H1 (cell line): ENCODE measurements around the gene MAST2.

ENCODE experiments used
- EP300 ChIP-seq, 2 experiments: IDR thresholded peaks; 1 replicate in 1 of 2; 2 replicates in 1 of 2; pipeline ENCODE4 v1.6.1; 2011 to 2012; ENCODE audit warnings: low read depth in 2 of 2, low read length in 2 of 2, mild to moderate bottlenecking in 2 of 2, borderline replicate concordance in 1 of 2, inconsistent platforms in 1 of 2, moderate library complexity in 1 of 2
- EZH2 ChIP-seq: fragments of 200-600 bp; sonication (generic); IDR thresholded peaks from 2 replicates; pipeline ENCODE4 v1.7.1; 2012; ENCODE audit warnings: low read depth, mild to moderate bottlenecking, moderate library complexity, low read length, inconsistent platforms; ENCODE audit not compliant: severe bottlenecking
- GTF2F1 ChIP-seq: IDR thresholded peaks from 2 replicates; pipeline ENCODE4 v1.6.1; 2012; ENCODE audit warnings: low read depth, low read length, improper control_type of control experiment, borderline replicate concordance
- JUN ChIP-seq: IDR thresholded peaks from 2 replicates; pipeline ENCODE4 v1.6.1; 2011; ENCODE audit warnings: low read depth, mild to moderate bottlenecking, improper control_type of control experiment, low read length
- JUND ChIP-seq: IDR thresholded peaks from 2 replicates; pipeline ENCODE4 v1.6.1; 2011; ENCODE audit warnings: mild to moderate bottlenecking, improper control_type of control experiment, low read length
- SIN3A ChIP-seq, 2 experiments: IDR thresholded peaks in 1 of 2; conservative IDR thresholded peaks in 1 of 2; 2 replicates each; pipeline ENCODE4 v1.6.1; 2011 to 2012; ENCODE audit warnings: low read length in 2 of 2, improper control_type of control experiment in 1 of 2, low read depth in 1 of 2, mild to moderate bottlenecking in 1 of 2
- ZNF274 ChIP-seq: IDR thresholded peaks from 2 replicates; pipeline ENCODE4 v1.7.0; 2012; ENCODE audit warnings: low read length, borderline replicate concordance; ENCODE audit errors: extremely low read depth
- TF ChIP-seq, protein P1 (sequence below), 3 experiments: IDR thresholded peaks; 1 replicate in 2 of 3; 2 replicates in 1 of 3; pipeline versions ENCODE4 v1.5.1 to v1.6.1; 2011; ENCODE audit warnings: low read length in 3 of 3, mild to moderate bottlenecking in 3 of 3, inconsistent platforms in 2 of 3, low read depth in 1 of 3, moderate library complexity in 1 of 3; ENCODE audit not compliant: insufficient read depth in 1 of 3; ENCODE audit errors: control extremely low read depth in 1 of 3

DNA sequence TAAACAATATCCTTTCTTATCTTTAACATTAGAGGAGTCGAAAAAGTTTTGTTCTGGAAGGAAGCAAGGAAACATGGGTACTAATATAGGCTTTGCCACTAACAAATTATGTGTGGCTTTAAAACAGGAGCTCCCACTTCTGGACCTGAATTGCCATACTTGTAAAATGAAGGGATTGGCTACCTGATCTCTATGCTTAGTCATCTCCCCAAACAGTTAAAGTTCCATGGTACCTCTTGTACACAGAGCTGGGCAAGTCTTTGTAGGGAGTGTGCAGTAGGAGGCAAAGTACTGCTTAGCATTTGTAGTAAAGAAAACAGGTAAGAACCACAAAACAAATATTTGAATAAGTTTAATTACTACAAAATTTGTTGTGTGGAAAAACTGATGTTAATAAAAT is 81.3 kb downstream of the MAST2 start:
- no peak for TF ChIP-seq EZH2
- TF ChIP-seq, protein P1, sequence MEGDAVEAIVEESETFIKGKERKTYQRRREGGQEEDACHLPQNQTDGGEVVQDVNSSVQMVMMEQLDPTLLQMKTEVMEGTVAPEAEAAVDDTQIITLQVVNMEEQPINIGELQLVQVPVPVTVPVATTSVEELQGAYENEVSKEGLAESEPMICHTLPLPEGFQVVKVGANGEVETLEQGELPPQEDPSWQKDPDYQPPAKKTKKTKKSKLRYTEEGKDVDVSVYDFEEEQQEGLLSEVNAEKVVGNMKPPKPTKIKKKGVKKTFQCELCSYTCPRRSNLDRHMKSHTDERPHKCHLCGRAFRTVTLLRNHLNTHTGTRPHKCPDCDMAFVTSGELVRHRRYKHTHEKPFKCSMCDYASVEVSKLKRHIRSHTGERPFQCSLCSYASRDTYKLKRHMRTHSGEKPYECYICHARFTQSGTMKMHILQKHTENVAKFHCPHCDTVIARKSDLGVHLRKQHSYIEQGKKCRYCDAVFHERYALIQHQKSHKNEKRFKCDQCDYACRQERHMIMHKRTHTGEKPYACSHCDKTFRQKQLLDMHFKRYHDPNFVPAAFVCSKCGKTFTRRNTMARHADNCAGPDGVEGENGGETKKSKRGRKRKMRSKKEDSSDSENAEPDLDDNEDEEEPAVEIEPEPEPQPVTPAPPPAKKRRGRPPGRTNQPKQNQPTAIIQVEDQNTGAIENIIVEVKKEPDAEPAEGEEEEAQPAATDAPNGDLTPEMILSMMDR (IDR thresholded peaks at IDR 0.05; ENCODE audit: control extremely low read depth in 1 of 3, insufficient read depth in 1 of 3, low read depth in 1 of 3, low read length in 3 of 3), result no peak
- TF ChIP-seq ZNF274, result no peak
- no peak for TF ChIP-seq JUN
- no peak for TF ChIP-seq SIN3A (conservative IDR thresholded peaks at IDR 0.05 in 1 of 2, IDR thresholded peaks at IDR 0.05 in 1 of 2; ENCODE audit: low read depth in 1 of 2, low read length in 2 of 2)
- no peak for TF ChIP-seq GTF2F1
- no peak for TF ChIP-seq EP300 (IDR thresholded peaks at IDR 0.05; ENCODE audit: borderline replicate concordance in 1 of 2, low read depth in 2 of 2, low read length in 2 of 2)
- no peak for TF ChIP-seq JUND
